ENCODE measurements around the gene SLC16A9.

DNA sequence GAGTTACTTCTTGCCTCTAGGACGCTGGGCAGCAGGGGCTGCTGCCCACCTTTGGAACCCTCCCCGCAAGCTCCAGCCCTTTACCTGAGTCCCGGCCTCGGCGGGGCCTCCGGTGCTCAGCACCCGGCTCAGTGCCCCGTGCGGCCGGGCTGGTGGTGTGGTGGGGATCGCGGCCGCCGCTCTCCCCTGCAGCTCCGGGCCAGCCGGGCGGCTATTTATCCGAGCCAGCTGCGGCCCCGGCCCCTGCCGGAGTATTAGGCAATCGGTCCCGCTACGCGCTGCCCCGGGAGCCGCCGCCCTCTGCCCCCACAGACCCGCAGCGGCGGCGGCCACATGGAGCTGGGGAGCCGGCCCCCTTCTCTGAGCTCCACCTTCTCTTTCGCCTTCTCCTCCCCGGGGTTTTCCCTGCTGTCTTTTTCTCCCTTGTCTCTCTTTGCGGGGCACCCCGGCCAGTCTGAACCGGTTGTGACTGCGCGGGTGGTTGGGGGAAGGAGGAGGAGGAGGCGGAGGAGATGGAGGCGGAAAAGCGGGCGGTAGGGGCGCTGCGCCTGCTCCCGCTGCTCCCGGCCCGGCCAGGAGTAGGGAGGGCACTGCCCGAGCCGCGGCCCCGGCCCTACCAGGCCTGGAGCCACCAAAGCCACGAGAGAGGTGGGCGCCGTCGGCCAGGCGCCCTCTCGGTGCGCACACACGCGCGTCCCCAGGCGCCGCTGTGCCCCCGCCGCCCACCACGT is at the start of gene SLC16A9:
- TF ChIP-seq CTCF (IDR thresholded peaks at IDR 0.05; ENCODE audit: extremely low read depth in 1 of 2, insufficient read depth in 1 of 2, low read depth in 1 of 2, low read length in 2 of 2) (peak; percentile 16 to 43), POLR2A (IDR thresholded peaks at IDR 0.05; ENCODE audit: low read depth, low read length) (no peak), MYC (IDR thresholded peaks at IDR 0.05; ENCODE audit: low read depth, low read length) (no peak), POLR2AphosphoS5 (IDR thresholded peaks at IDR 0.05; ENCODE audit: insufficient read depth, low read depth, low read length) (no peak)
- TF ChIP-seq, protein P1, sequence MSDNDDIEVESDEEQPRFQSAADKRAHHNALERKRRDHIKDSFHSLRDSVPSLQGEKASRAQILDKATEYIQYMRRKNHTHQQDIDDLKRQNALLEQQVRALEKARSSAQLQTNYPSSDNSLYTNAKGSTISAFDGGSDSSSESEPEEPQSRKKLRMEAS (IDR thresholded peaks at IDR 0.05; ENCODE audit: insufficient read depth, insufficient read length) = no peak

Measured in endothelial cell of umbilical vein (primary cell).